Left lung (tissue), 10 donors: ENCODE measurements around the gene C14orf132. TPM values are rescaled to one million over a fixed set of nuclear protein-coding genes. Genes with fewer than 3 reads are reported as not detected.

Source experiments
- ATAC-seq: fragments of 200-7000 bp; cut with Tn5 transposase; one replicate; pipeline ENCODE4 v1.9.1; 2020; ENCODE audit warnings: moderate library complexity
- DNase-seq, 4 donors: peaks; one replicate each; pipeline ENCODE4 v3.0.0-alpha.2; 2013 to 2020
- H3K27ac ChIP-seq, 2 donors: fragments of 200-600 bp; sonication (generic) in 1 of 2; one replicate each; pipeline versions ENCODE4 v1.5.0 to v1.8.0; 2020 to 2021
- H3K27me3 ChIP-seq, 2 donors: fragments of 200-600 bp; sonication (generic) in 1 of 2; one replicate each; pipeline versions ENCODE4 v1.5.0 to v1.8.0; 2020 to 2021
- H3K36me3 ChIP-seq, 2 donors: fragments of 200-600 bp; sonication (generic) in 1 of 2; one replicate each; pipeline versions ENCODE4 v1.5.0 to v1.8.0; 2020 to 2021
- H3K4me1 ChIP-seq, 2 donors: fragments of 200-600 bp; one replicate each; pipeline ENCODE4 v1.8.0; 2021
- H3K4me3 ChIP-seq, 2 donors: fragments of 200-600 bp; sonication (generic) in 1 of 2; one replicate each; pipeline versions ENCODE4 v1.5.0 to v1.8.0; 2020 to 2021; ENCODE audit warnings: mild to moderate bottlenecking in 1 of 2
- H3K9me3 ChIP-seq, 2 donors: fragments of 200-600 bp; sonication (generic) in 1 of 2; one replicate each; pipeline versions ENCODE4 v1.5.0 to v1.8.0; 2020 to 2021
- CTCF ChIP-seq, 2 donors: fragments of 200-600 bp; sonication (generic) in 1 of 2; IDR thresholded peaks; one replicate each; pipeline versions ENCODE4 v1.5.0 to v1.8.0; 2021; ENCODE audit warnings: antibody characterized with exemption in 2 of 2
- intact Hi-C, 2 donors: fragments of 100-400 bp; cut with DNase I; formaldehyde crosslinking; loops; one replicate each; pipeline versions ENCODE4 v1.11.2 to v1.14.2; 2022
- polyA plus RNA-seq, 6 donors: library from polyadenylated mRNA; unstranded; fragments of 120-200 nt; gene quantifications; one replicate each; pipeline ENCODE4 v1.2.1, GENCODE V29; 2013; ENCODE audit not compliant: insufficient read length in 6 of 6
- total RNA-seq, 2 donors: library from RNA; stranded (reverse); fragmentation: NEBNext Ultra II Directional; extraction: Animal tissue kit (Norgen Biotek cat#: 25700); gene quantifications; one replicate each; pipeline ENCODE4 v1.2.1, GENCODE V29; 2021
- donor health status: DM: no; HTN: yes; CAD: no.
- donor health status: DM: no; HTN: no; CAD: no.

The C14orf132 gene
- total and polyA plus RNA-seq, 8 donors, result 23.2 to 87.8 (median 34.0) TPM

GRCh38 chr14:96130391-96130790 is 91.2 kb downstream of the C14orf132 start:
- no peak overlapping the region for H3K4me3 ChIP-seq
- ATAC-seq, result no peak

DNA sequence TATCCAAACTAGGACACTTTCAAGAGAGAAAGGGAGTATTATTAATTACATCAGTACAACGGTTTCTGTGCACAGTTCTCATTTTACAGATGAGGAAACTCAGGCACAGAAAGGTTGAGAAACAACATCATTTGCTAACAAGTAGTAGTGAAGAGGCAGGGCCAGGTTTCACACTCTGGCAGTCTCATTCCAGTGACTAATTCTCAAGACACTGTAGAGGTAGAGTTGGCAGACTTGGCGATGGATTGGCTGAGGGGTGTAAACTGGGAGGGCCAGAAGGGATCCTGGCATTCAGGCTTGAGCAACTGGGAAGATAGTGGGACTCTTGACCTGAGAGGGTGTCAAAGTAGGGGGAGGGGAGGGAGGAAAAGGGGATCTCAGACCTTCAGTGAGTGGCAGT is 91.7 kb downstream of the C14orf132 start:
- no peaks in the 10 kb centered on the region for H3K9me3 ChIP-seq

More at GRCh38 chr14:96130391-96130790, 91.2 kb downstream of the C14orf132 start:
- Histone ChIP-seq H3K36me3 (no peaks in the 10 kb centered on the region), H3K27me3 (no peaks in the 10 kb centered on the region), H3K27ac (no peak overlapping the region), H3K4me1 (peaks cover 0 to 14% of the 10 kb centered on the region in 2 donors), H3K9me3 (no peaks in the 10 kb centered on the region)
- intact Hi-C loops, result no loop called here
- no peak for DNase-seq
- no peak for TF ChIP-seq CTCF (IDR thresholded peaks at IDR 0.05)

GRCh38 chr14:96131836-96132235 is 92.7 kb downstream of the C14orf132 start:
- DNase-seq (no peak), ATAC-seq (no peak)
- no peak for TF ChIP-seq CTCF (IDR thresholded peaks at IDR 0.05)
- intact Hi-C loops, result no loop called here
- H3K9me3 ChIP-seq, result no peaks in the 10 kb centered on the region
- no peak overlapping the region for H3K27ac ChIP-seq
- peaks cover 0 to 2% of the 10 kb centered on the region in 2 donors for H3K4me1 ChIP-seq
- no peaks in the 10 kb centered on the region for H3K27me3 ChIP-seq
- no peaks in the 10 kb centered on the region for H3K36me3 ChIP-seq
- no peak overlapping the region for H3K4me3 ChIP-seq

More for the DNA sequence above, 91.7 kb downstream of the C14orf132 start:
- Histone ChIP-seq H3K36me3 (no peaks in the 10 kb centered on the region), H3K27ac (no peak overlapping the region), H3K27me3 (no peaks in the 10 kb centered on the region), H3K4me3 (no peak overlapping the region), H3K4me1 (peaks cover 0 to 10% of the 10 kb centered on the region in 2 donors)
- DNase-seq (no peak), ATAC-seq (no peak)
- TF ChIP-seq CTCF (IDR thresholded peaks at IDR 0.05), result no peak
- intact Hi-C loops, result no loop called here

GRCh38 chr14:96134508-96134907 is 95.3 kb downstream of the C14orf132 start:
- Histone ChIP-seq H3K36me3 (no peaks in the 10 kb centered on the region), H3K9me3 (peaks cover 0 to 9% of the 10 kb centered on the region in 2 donors), H3K27ac (no peak overlapping the region), H3K27me3 (no peaks in the 10 kb centered on the region), H3K4me3 (no peak overlapping the region), H3K4me1 (no peaks in the 10 kb centered on the region)
- ATAC-seq (no peak), DNase-seq (no peak)
- no peak for TF ChIP-seq CTCF (IDR thresholded peaks at IDR 0.05)
- intact Hi-C loops, result no loop called here

DNA sequence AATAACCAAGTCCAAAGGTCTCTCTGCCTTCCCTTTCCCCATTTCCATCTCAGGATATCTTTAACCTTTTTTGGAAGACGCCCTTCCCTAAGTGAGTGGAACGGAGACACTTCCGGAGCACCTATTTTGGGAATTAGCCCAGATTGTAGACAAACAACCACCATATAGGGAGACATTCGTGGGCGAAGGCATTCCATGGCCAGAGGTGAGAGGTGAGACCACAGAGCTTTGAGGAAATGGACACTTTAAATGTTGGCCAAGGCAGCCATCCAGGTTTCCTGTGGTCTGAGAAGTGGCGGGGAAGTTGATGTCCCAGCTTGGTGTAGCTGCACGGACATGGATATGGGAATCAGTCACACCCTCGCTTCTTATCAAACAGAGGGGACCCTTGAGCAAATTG is 96.1 kb downstream of the C14orf132 start:
- intact Hi-C loops, result no loop called here
- DNase-seq (peak in 1 of 4 donors; percentile 36), ATAC-seq (peak; percentile 73)
- Histone ChIP-seq H3K9me3 (peaks cover 0 to 9% of the 10 kb centered on the region in 2 donors), H3K4me1 (no peaks in the 10 kb centered on the region), H3K27ac (no peak overlapping the region), H3K27me3 (no peaks in the 10 kb centered on the region), H3K36me3 (no peaks in the 10 kb centered on the region), H3K4me3 (no peak overlapping the region)
- TF ChIP-seq CTCF (IDR thresholded peaks at IDR 0.05), result no peak
